Measurements from ENCODE around the gene SLC9A9. TPM values are rescaled to one million over a fixed set of nuclear protein-coding genes. Genes with fewer than 3 reads are reported as not detected.

Gene SLC9A9
- total RNA-seq, 4 donors from 2014 or later = 1.1 to 15.9 (median 9.7) TPM

DNA sequence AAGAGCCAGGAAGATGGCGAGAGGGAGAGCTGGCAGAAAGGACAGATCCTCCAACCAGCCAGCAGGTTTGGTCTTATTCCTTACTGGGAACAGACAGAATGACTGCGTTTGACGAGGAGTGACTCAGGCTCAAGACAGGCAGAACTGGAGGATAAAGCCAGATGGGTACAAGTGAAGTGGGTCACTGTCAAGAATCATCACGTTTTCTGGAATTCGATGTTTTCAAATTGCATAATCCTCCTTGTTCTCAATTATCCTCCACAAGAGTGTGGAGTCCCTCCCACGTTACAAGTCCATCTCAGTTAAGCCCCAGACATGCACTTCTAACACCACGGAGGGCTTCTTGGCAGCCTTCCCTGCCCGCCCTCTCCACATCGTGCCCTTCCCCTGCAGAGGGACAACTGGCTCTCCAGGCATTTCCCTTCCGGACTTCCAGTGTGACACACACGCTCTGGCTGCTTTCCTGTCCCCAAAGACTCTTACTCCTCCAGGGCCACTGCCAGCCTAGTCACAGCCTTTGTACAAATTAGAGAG, 545.6 kb downstream of the SLC9A9 start:
- DNase-seq = no peak
- no peak for TF ChIP-seq EP300 (IDR thresholded peaks at IDR 0.05; ENCODE audit: low read depth)
- in situ Hi-C loops (cut with MboI; ENCODE audit: low pct_ligation_motif_present in 1 of 4, low pct_unique_long_range_greater_than_20kb in 1 of 4, low sequenced_read_pairs in 3 of 4) (no loop called here), intact Hi-C loops (cut with DNase I; ENCODE audit: low total_unique reads) (no loop called here)
- WGBS, 2 donors (ENCODE audit: low coverage in 1 of 2) = 66 to 70% methylated on average over 3 to 11 of the region's 11 CpGs
- peaks cover 0 to 5% (median 4%) of the 10 kb centered on the region in 4 donors for H3K4me1 ChIP-seq
- no peaks in the 10 kb centered on the region for H3K27me3 ChIP-seq
- no peaks in the 10 kb centered on the region for H3K36me3 ChIP-seq
- no peak overlapping the region for H3K27ac ChIP-seq
- H3K9me3 ChIP-seq = no peaks in the 10 kb centered on the region
- no peak overlapping the region for H3K4me3 ChIP-seq

DNA sequence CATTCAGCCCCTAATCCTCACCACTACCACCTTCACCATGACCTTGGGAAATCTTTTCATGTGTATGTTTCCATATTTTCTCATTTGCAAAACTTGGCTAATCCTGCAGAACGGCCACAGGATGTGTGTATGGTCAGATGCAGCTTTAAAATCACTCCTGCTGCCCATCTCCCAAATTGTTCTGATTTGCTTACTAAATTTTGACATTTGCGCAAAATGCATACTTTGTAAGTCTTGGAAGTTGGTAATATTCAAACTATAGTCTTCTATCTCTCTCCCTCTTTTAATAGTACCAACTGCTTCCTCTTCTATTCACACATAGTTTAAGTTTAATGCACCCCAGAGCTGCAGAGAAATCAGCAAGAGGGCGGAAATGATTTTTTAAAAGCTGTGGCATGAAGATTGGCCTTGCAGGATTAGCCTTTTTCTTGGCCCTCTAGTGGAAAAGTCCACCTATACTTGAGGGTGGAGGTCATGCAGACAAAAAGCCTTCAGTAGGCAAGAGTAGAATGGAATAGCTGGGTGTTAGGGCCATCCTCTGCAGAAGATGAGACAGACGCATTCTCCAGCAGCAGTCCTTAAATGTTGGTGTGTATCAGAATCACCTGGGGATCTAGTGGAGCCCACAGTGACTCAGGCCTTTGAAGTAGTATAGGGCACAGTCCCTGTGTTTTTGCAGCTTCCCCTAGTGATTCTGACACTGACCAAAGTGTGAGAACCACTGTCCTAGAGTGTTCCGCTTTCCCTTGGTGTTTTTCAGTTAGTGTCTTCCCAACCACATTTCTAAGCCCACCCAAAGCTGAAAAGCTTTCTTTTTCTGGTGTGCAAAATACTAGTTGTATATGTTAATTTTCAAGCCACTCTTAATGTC, 547.0 kb downstream of the SLC9A9 start:
- H3K4me3 ChIP-seq = no peak overlapping the region
- no peak for DNase-seq
- H3K36me3 ChIP-seq = no peaks in the 10 kb centered on the region
- TF ChIP-seq POLR2A (IDR thresholded peaks at IDR 0.05) (no peak), POLR2AphosphoS5 (IDR thresholded peaks at IDR 0.05) (no peak), EP300 (IDR thresholded peaks at IDR 0.05; ENCODE audit: low read depth) (no peak)
- TF ChIP-seq, protein P1, sequence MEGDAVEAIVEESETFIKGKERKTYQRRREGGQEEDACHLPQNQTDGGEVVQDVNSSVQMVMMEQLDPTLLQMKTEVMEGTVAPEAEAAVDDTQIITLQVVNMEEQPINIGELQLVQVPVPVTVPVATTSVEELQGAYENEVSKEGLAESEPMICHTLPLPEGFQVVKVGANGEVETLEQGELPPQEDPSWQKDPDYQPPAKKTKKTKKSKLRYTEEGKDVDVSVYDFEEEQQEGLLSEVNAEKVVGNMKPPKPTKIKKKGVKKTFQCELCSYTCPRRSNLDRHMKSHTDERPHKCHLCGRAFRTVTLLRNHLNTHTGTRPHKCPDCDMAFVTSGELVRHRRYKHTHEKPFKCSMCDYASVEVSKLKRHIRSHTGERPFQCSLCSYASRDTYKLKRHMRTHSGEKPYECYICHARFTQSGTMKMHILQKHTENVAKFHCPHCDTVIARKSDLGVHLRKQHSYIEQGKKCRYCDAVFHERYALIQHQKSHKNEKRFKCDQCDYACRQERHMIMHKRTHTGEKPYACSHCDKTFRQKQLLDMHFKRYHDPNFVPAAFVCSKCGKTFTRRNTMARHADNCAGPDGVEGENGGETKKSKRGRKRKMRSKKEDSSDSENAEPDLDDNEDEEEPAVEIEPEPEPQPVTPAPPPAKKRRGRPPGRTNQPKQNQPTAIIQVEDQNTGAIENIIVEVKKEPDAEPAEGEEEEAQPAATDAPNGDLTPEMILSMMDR (IDR thresholded peaks at IDR 0.05) = no peak
- intact Hi-C loops (cut with DNase I; ENCODE audit: low total_unique reads) (no loop called here), in situ Hi-C loops (cut with MboI; ENCODE audit: low pct_ligation_motif_present in 1 of 4, low pct_unique_long_range_greater_than_20kb in 1 of 4, low sequenced_read_pairs in 3 of 4) (no loop called here)
- H3K27me3 ChIP-seq = no peaks in the 10 kb centered on the region
- 76 to 100% methylated on average over 2 to 5 of the region's 5 CpGs for WGBS, 2 donors (ENCODE audit: low coverage in 1 of 2)
- H3K9me3 ChIP-seq = no peaks in the 10 kb centered on the region
- peaks cover 0 to 5% (median 0%) of the 10 kb centered on the region in 4 donors for H3K4me1 ChIP-seq
- no peak overlapping the region for H3K27ac ChIP-seq

DNA sequence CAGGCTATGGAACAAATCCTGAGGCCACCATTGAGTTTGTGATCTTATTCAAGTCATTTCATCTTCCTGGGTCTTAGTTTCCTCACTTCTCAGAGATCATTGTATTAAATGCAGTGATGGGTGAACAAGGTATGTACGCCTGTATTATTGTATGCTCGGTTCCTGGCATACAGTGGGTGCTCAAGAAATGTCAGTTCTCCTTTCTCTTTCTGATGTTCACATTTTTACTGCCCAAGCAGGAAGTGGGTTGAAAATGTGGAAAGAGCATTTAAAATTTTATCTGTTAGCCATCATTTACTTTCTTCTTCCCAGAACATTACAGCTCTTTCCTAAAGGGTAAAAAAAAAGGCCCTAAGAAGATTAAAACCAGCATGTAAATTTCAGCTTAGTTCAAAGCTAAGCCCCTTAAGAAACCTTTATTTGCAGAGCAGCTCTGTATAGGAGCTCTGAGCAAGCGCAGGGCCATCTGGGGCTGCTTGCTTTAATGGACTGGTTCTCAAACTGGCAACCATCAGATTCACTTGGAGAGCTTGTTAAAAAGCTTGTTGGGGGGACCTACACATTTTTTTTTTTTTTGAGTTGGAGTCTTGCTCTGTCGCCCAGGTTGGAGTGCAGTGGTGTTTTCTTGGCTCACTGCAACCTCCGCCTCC, 549.3 kb downstream of the SLC9A9 start:
- in situ Hi-C loops (cut with MboI; ENCODE audit: low pct_ligation_motif_present in 1 of 4, low pct_unique_long_range_greater_than_20kb in 1 of 4, low sequenced_read_pairs in 3 of 4) = no loop called here
- DNase-seq = no peak

DNA sequence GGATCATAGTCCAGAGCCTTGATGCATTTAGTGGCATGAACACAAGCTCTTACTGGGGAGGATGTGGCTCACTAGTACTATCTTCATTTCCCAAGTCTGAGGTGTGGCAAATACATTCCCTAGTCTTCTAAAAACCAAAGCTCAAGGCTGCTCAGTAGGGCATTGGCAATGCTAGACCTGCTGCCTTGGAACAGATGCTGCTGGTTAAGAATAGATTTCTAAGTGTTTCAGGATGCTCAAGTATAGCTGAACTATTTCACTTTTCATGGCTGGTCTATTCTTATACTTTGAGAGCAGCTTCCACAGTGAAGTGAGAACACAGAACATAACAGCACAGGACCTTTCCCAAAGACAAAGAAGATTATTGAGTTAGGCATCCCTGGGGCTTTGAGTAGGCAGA, 549.9 kb downstream of the SLC9A9 start:
- TF ChIP-seq POLR2AphosphoS5 (IDR thresholded peaks at IDR 0.05) = no peak
- no peak for TF ChIP-seq POLR2A (IDR thresholded peaks at IDR 0.05)
- no peak for TF ChIP-seq EP300 (IDR thresholded peaks at IDR 0.05; ENCODE audit: low read depth)
- TF ChIP-seq, protein P1 (IDR thresholded peaks at IDR 0.05) = no peak
- in situ Hi-C loops (cut with MboI; ENCODE audit: low pct_ligation_motif_present in 1 of 4, low pct_unique_long_range_greater_than_20kb in 1 of 4, low sequenced_read_pairs in 3 of 4) (no loop called here), intact Hi-C loops (cut with DNase I; ENCODE audit: low total_unique reads) (no loop called here)
- H3K9me3 ChIP-seq = no peaks in the 10 kb centered on the region
- H3K4me3 ChIP-seq = no peak overlapping the region
- no peaks in the 10 kb centered on the region for H3K27me3 ChIP-seq
- no peak for DNase-seq
- H3K4me1 ChIP-seq = no peaks in the 10 kb centered on the region
- H3K27ac ChIP-seq = no peak overlapping the region
- no peaks in the 10 kb centered on the region for H3K36me3 ChIP-seq

More for the DNA sequence above, 549.3 kb downstream of the SLC9A9 start:
- intact Hi-C loops (cut with DNase I; ENCODE audit: low total_unique reads) = no loop called here
- H3K36me3 ChIP-seq = no peaks in the 10 kb centered on the region
- TF ChIP-seq, protein P1 (IDR thresholded peaks at IDR 0.05) = no peak
- no peak for TF ChIP-seq EP300 (IDR thresholded peaks at IDR 0.05; ENCODE audit: low read depth)
- TF ChIP-seq POLR2A (IDR thresholded peaks at IDR 0.05) = no peak
- H3K27me3 ChIP-seq = no peaks in the 10 kb centered on the region
- no peaks in the 10 kb centered on the region for H3K4me1 ChIP-seq
- no peak overlapping the region for H3K27ac ChIP-seq
- WGBS, 2 donors (ENCODE audit: low coverage in 1 of 2) = 90 to 95% methylated on average over 4 to 5 of the region's 5 CpGs
- no peak overlapping the region for H3K4me3 ChIP-seq
- H3K9me3 ChIP-seq = no peaks in the 10 kb centered on the region

All from transverse colon (tissue), 4 donors.